A673 (cell line): ENCODE data around the gene APLN. TPM values are rescaled to one million over a fixed set of nuclear protein-coding genes. Genes with fewer than 3 reads are reported as not detected.

Experiments
- BruUV-seq: library from RNA; stranded (reverse); fragments of 400-500 nt; replicated peaks from 2 replicates; lab custom pipeline; 2021; lab: Mats Ljungman, UMichigan
- CTCF ChIA-PET: fragments of 300-600 bp; sonication (Branson Sonifier 250); formaldehyde crosslinking; loops from one replicate; lab custom pipeline; 2022; ENCODE audit warnings: antibody characterized with exemption; lab: Charles Lee
- POLR2A ChIA-PET: fragments of 300-600 bp; sonication (Branson Sonifier 250); formaldehyde crosslinking; loops from one replicate; lab custom pipeline; 2022; ENCODE audit warnings: antibody characterized with exemption; ENCODE audit not compliant: low non-redundant PET; lab: Charles Lee
- DNase-seq: peaks from one replicate; pipeline ENCODE4 v3.0.0-alpha.2; 2015; ENCODE audit warnings: low spot score
- H3K27ac ChIP-seq: fragments of 200-600 bp; sonication (generic); 2 replicates; pipeline ENCODE4 v1.5.1; 2016; ENCODE audit warnings: mixed run types, low read depth, mild to moderate bottlenecking, mixed read lengths, antibody characterized with exemption, low read length; ENCODE audit not compliant: poor library complexity, severe bottlenecking
- H3K27me3 ChIP-seq: fragments of 200-600 bp; sonication (generic); replicated peaks from 2 replicates; pipeline ENCODE4 v1.6.1; 2017; ENCODE audit warnings: mixed run types, low read depth, mild to moderate bottlenecking, mixed read lengths, antibody characterized with exemption, low read length; ENCODE audit not compliant: insufficient read depth, poor library complexity
- H3K36me3 ChIP-seq: fragments of 200-600 bp; sonication (generic); 2 replicates; pipeline ENCODE4 v1.6.1; 2016; ENCODE audit warnings: mixed run types, mild to moderate bottlenecking, mixed read lengths, antibody characterized with exemption, low read length; ENCODE audit not compliant: insufficient read depth, poor library complexity, severe bottlenecking
- H3K4me1 ChIP-seq: fragments of 200-600 bp; sonication (generic); 2 replicates; pipeline ENCODE4 v1.6.1; 2017; ENCODE audit warnings: mixed run types, mild to moderate bottlenecking, mixed read lengths, antibody characterized with exemption, low read length; ENCODE audit not compliant: insufficient read depth, poor library complexity, severe bottlenecking
- H3K4me3 ChIP-seq: fragments of 200-600 bp; sonication (generic); 2 replicates; pipeline ENCODE4 v1.5.1; 2016; ENCODE audit warnings: low read depth, mixed run types, mild to moderate bottlenecking, mixed read lengths, low read length; ENCODE audit not compliant: poor library complexity, severe bottlenecking
- H3K9me3 ChIP-seq: fragments of 200-600 bp; sonication (generic); 2 replicates; pipeline ENCODE4 v1.6.1; 2016; ENCODE audit warnings: mixed run types, low read depth, mild to moderate bottlenecking, mixed read lengths, antibody characterized with exemption, low read length; ENCODE audit not compliant: poor library complexity, severe bottlenecking
- EZH2 ChIP-seq: fragments of 200-600 bp; sonication (generic); IDR thresholded peaks from 2 replicates; pipeline ENCODE4 v1.6.1; 2017; ENCODE audit warnings: borderline replicate concordance, low read depth, mild to moderate bottlenecking, mixed read lengths, antibody characterized with exemption, low read length; ENCODE audit not compliant: poor library complexity, severe bottlenecking
- intact Hi-C: fragments of 100-400 bp; cut with micrococcal nuclease; formaldehyde crosslinking; loops from one replicate; pipeline ENCODE4 v1.10.0; 2022; ENCODE audit not compliant: unreplicated experiment
- total RNA-seq: library from RNA; stranded (reverse); gene quantifications from 2 replicates; pipeline ENCODE4 v1.2.3, GENCODE V29; 2021
- TF ChIP-seq, protein P1 (sequence below): fragments of 300-800, 200-600 bp; sonication (generic); conservative IDR thresholded peaks from 2 replicates; pipeline ENCODE4 v1.5.1; 2017; ENCODE audit warnings: low read depth, mild to moderate bottlenecking, antibody characterized with exemption, low read length, moderate library complexity, mixed read lengths

APLN gene
- total RNA-seq, 1 experiment from 2014 or later = 0.34 TPM

GRCh38 chrX:129636175-129636681 lies 18.5 kb downstream of the APLN start:
- ChIA-PET CTCF (interaction anchor here (1.4 kb wide), 1 partner anchor 90 kb away, joined by 6 read pairs; no protein-coding TSS in a partner anchor), POLR2A (no interaction called here)
- no peaks in the 10 kb centered on the region for H3K27me3 ChIP-seq
- no peaks in the 10 kb centered on the region for H3K36me3 ChIP-seq
- H3K27ac ChIP-seq = no peak overlapping the region
- TF ChIP-seq, protein P1, sequence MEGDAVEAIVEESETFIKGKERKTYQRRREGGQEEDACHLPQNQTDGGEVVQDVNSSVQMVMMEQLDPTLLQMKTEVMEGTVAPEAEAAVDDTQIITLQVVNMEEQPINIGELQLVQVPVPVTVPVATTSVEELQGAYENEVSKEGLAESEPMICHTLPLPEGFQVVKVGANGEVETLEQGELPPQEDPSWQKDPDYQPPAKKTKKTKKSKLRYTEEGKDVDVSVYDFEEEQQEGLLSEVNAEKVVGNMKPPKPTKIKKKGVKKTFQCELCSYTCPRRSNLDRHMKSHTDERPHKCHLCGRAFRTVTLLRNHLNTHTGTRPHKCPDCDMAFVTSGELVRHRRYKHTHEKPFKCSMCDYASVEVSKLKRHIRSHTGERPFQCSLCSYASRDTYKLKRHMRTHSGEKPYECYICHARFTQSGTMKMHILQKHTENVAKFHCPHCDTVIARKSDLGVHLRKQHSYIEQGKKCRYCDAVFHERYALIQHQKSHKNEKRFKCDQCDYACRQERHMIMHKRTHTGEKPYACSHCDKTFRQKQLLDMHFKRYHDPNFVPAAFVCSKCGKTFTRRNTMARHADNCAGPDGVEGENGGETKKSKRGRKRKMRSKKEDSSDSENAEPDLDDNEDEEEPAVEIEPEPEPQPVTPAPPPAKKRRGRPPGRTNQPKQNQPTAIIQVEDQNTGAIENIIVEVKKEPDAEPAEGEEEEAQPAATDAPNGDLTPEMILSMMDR = no peak
- no peak for TF ChIP-seq EZH2
- H3K4me1 ChIP-seq = no peaks in the 10 kb centered on the region
- intact Hi-C loops = loop anchor here (2.0 kb wide), 1 partner anchor 187 kb away; no protein-coding TSS in a partner anchor
- no peak overlapping the region for H3K4me3 ChIP-seq
- BruUV-seq = no TSS peak
- no peak for DNase-seq
- no peaks in the 10 kb centered on the region for H3K9me3 ChIP-seq

- Histone ChIP-seq H3K4me3 (no peak overlapping the region), H3K4me1 (no peaks in the 10 kb centered on the region), H3K27me3 (no peaks in the 10 kb centered on the region), H3K36me3 (no peaks in the 10 kb centered on the region), H3K27ac (no peak overlapping the region), H3K9me3 (no peaks in the 10 kb centered on the region)
- intact Hi-C loops = no loop called here
- ChIA-PET POLR2A (no interaction called here), CTCF (interaction anchor here (0.6 to 0.7 kb wide), 2 partner anchors 20 to 93 kb away, joined by 3 to 4 read pairs; partner anchors contain the start of gene APLN)
- no TSS peak for BruUV-seq
- no peak for DNase-seq
- TF ChIP-seq EZH2 = no peak
- TF ChIP-seq, protein P1 = no peak
These were observed 20.2 kb downstream of the APLN start for GRCh38 chrX:129634541-129634940.

- intact Hi-C loops = no loop called here
- DNase-seq = no peak
- no peak overlapping the region for H3K4me3 ChIP-seq
- H3K27ac ChIP-seq = no peak overlapping the region
- BruUV-seq = no TSS peak
- no peaks in the 10 kb centered on the region for H3K27me3 ChIP-seq
- TF ChIP-seq, protein P1 = no peak
- no peak for TF ChIP-seq EZH2
- H3K36me3 ChIP-seq = no peaks in the 10 kb centered on the region
- ChIA-PET CTCF (no interaction called here), POLR2A (no interaction called here)
- H3K9me3 ChIP-seq = no peaks in the 10 kb centered on the region
- no peaks in the 10 kb centered on the region for H3K4me1 ChIP-seq
These were observed 22.3 kb downstream of the APLN start for GRCh38 chrX:129632443-129632842.
